GM23338 (cell line): ENCODE results near the gene TBX1. TPM values are rescaled to one million over a fixed set of nuclear protein-coding genes. Genes with fewer than 3 reads are reported as not detected.

Source experiments
- ATAC-seq: fragments of 200-7000 bp; cut with Tn5 transposase; 3 replicates; pipeline ENCODE4 v1.9.1; 2020
- DNase-seq: peaks from one replicate; pipeline ENCODE4 v3.0.0-alpha.2; 2015; ENCODE audit warnings: low spot score
- H2AFZ ChIP-seq: fragments of 200-600 bp; sonication (generic); 2 replicates; pipeline ENCODE4 v1.8.0; 2016; ENCODE audit warnings: antibody characterized with exemption, mild to moderate bottlenecking, moderate library complexity
- H3F3A ChIP-seq: fragments of 200-600 bp; sonication (generic); replicated peaks from 2 replicates; pipeline ENCODE4 v1.8.0; 2017; ENCODE audit warnings: antibody characterized with exemption, mixed run types, low read depth
- H3K27ac ChIP-seq: fragments of 200-600 bp; sonication (generic); 2 replicates; pipeline ENCODE4 v1.6.1; 2016; ENCODE audit warnings: low read depth
- H3K27me3 ChIP-seq: fragments of 200-600 bp; sonication (generic); 2 replicates; pipeline ENCODE4 v1.8.0; 2016; ENCODE audit warnings: mild to moderate bottlenecking, mixed run types, moderate library complexity; ENCODE audit not compliant: insufficient read depth
- H3K36me3 ChIP-seq: fragments of 200-600 bp; sonication (generic); 2 replicates; pipeline ENCODE4 v1.8.0; 2016; ENCODE audit warnings: mild to moderate bottlenecking; ENCODE audit not compliant: insufficient read depth
- H3K4me1 ChIP-seq: fragments of 200-600 bp; sonication (generic); 2 replicates; pipeline ENCODE4 v1.8.0; 2016; ENCODE audit warnings: mild to moderate bottlenecking, moderate library complexity; ENCODE audit not compliant: insufficient read depth
- H3K4me2 ChIP-seq: fragments of 200-600 bp; sonication (generic); 2 replicates; pipeline ENCODE4 v1.7.1; 2017; ENCODE audit warnings: mixed run types
- H3K4me3 ChIP-seq: fragments of 200-600 bp; sonication (generic); 2 replicates; pipeline ENCODE4 v1.6.1; 2016; ENCODE audit warnings: mixed run types
- H3K79me2 ChIP-seq: fragments of 200-600 bp; sonication (generic); replicated peaks from 2 replicates; pipeline ENCODE4 v1.8.0; 2017; ENCODE audit warnings: mild to moderate bottlenecking; ENCODE audit not compliant: insufficient read depth
- H3K9me2 ChIP-seq: fragments of 200-600 bp; sonication (generic); 2 replicates; pipeline ENCODE4 v1.8.0; 2017; ENCODE audit not compliant: insufficient read depth
- H4K20me1 ChIP-seq: fragments of 200-600 bp; sonication (generic); replicated peaks from 2 replicates; pipeline ENCODE4 v1.8.0; 2017; ENCODE audit warnings: mild to moderate bottlenecking; ENCODE audit not compliant: insufficient read depth
- H3K27ac Mint-ChIP-seq: 2 replicates; pipeline ENCODE4 v1.8.0; 2020; ENCODE audit warnings: inconsistent platforms, mild to moderate bottlenecking, moderate library complexity, mixed read lengths
- H3K27me3 Mint-ChIP-seq: 3 replicates; pipeline ENCODE4 v1.8.0; 2022; ENCODE audit warnings: low read depth, mild to moderate bottlenecking, moderate library complexity, mixed read lengths, inconsistent platforms; ENCODE audit not compliant: insufficient read depth, poor library complexity
- H3K36me3 Mint-ChIP-seq: 3 replicates; pipeline ENCODE4 v1.8.0; 2021; ENCODE audit warnings: low read depth, mild to moderate bottlenecking, inconsistent platforms, moderate library complexity, mixed read lengths
- H3K4me1 Mint-ChIP-seq: 3 replicates; pipeline ENCODE4 v1.8.0; 2020; ENCODE audit warnings: mild to moderate bottlenecking, inconsistent platforms, mixed read lengths
- H3K4me3 Mint-ChIP-seq: 3 replicates; pipeline ENCODE4 v1.8.0; 2021; ENCODE audit warnings: moderate library complexity, mild to moderate bottlenecking, inconsistent platforms, mixed read lengths
- H3K9me3 Mint-ChIP-seq: 3 replicates; pipeline ENCODE4 v1.8.0; 2020; ENCODE audit warnings: moderate library complexity, mild to moderate bottlenecking, inconsistent platforms, mixed read lengths
- EZH2 ChIP-seq: fragments of 200-600 bp; sonication (generic); IDR thresholded peaks from one replicate; pipeline ENCODE4 v1.8.0; 2017; ENCODE audit warnings: antibody characterized with exemption, mild to moderate bottlenecking, low read depth; ENCODE audit not compliant: unreplicated experiment
- EZH2phosphoT487 ChIP-seq: fragments of 200-600 bp; sonication (generic); IDR thresholded peaks from one replicate; pipeline ENCODE4 v1.8.1; 2018; ENCODE audit warnings: antibody characterized with exemption; ENCODE audit not compliant: unreplicated experiment
- JUNB ChIP-seq: IDR thresholded peaks from one replicate; pipeline ENCODE4 v1.6.1; 2016; ENCODE audit warnings: antibody characterized with exemption; ENCODE audit not compliant: unreplicated experiment
- NANOG ChIP-seq: IDR thresholded peaks from 2 replicates; pipeline ENCODE4 v1.6.1; 2016; ENCODE audit warnings: antibody characterized with exemption, borderline replicate concordance
- POLR2AphosphoS5 ChIP-seq: IDR thresholded peaks from 2 replicates; pipeline ENCODE4 v1.6.1; 2016; ENCODE audit warnings: antibody characterized with exemption, low read depth
- ZNF114 ChIP-seq: fragments of 250-450 bp; sonication (Bioruptor Pico); IDR thresholded peaks from 2 replicates; pipeline ENCODE4 v1.5.0; 2020; ENCODE audit warnings: mild to moderate bottlenecking, moderate library complexity
- polyA plus RNA-seq: library from polyadenylated mRNA; unstranded; fragments of >200 nt; fragmentation: Nextera tagmentation; extraction: Ambion mirVana; gene quantifications from 2 replicates; pipeline ENCODE4 v1.2.1, GENCODE V29; 2016
- total RNA-seq: library from RNA; depleted of rRNA; stranded (reverse); fragments of >200 nt; shearing (Covaris generic); gene quantifications from 2 replicates; pipeline ENCODE4 v1.2.3, GENCODE V29; 2014
- TF ChIP-seq, protein P1 (sequence below): fragments of 250-450 bp; sonication (Bioruptor Pico); IDR thresholded peaks from 2 replicates; pipeline ENCODE4 v1.5.0; 2020; ENCODE audit warnings: mild to moderate bottlenecking, moderate library complexity
- TF ChIP-seq, protein P2 (sequence below): IDR thresholded peaks from 2 replicates; pipeline ENCODE4 v1.6.1; 2016; ENCODE audit warnings: antibody characterized with exemption
- TF ChIP-seq, protein P3 (sequence below): IDR thresholded peaks from one replicate; pipeline ENCODE4 v1.6.1; 2018; ENCODE audit warnings: antibody characterized with exemption; ENCODE audit not compliant: unreplicated experiment

The TBX1 gene
- total and polyA plus RNA-seq, 2 experiments from 2014 or later = 0.19 to 0.66 TPM

DNA sequence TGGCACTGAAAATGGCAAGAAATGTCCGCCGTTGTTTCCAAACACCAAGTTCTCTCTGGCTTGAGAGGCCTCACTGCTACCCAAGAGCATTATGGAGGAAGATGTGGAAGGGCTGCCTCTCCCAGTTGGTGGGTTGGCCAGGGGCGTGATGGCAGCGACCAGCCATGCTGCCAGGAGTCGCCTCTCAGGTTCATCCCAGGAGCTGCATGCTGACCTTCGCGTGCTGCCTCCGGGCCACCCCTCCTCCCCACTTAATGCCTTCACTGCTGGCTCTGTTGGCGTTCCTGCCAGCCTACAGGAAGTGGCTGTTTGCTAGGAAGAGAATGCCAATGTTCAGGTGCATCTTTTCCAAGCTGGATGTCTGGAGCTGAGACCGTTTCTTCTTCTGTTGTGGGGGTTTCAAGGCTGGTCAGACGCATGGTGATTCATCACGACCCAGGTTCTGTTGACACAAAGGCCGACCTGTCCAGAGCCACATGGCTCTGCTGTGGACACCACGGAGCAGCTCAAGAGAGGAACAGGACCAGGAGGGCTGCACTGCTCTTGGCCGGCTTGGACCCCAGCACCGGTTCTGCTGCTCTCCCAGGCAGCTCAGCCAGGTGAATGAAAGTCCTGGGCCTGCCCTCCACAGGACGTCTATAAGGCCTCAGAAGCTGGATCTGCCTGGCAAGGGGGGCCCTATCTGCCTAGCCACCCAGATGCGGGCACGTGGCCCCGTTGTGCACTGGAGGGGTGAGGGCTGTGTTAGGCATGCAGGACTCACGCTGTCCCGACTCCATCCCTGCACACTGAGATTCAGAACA lies 25.1 kb downstream of the TBX1 start (continued):
- TF ChIP-seq, protein P1, sequence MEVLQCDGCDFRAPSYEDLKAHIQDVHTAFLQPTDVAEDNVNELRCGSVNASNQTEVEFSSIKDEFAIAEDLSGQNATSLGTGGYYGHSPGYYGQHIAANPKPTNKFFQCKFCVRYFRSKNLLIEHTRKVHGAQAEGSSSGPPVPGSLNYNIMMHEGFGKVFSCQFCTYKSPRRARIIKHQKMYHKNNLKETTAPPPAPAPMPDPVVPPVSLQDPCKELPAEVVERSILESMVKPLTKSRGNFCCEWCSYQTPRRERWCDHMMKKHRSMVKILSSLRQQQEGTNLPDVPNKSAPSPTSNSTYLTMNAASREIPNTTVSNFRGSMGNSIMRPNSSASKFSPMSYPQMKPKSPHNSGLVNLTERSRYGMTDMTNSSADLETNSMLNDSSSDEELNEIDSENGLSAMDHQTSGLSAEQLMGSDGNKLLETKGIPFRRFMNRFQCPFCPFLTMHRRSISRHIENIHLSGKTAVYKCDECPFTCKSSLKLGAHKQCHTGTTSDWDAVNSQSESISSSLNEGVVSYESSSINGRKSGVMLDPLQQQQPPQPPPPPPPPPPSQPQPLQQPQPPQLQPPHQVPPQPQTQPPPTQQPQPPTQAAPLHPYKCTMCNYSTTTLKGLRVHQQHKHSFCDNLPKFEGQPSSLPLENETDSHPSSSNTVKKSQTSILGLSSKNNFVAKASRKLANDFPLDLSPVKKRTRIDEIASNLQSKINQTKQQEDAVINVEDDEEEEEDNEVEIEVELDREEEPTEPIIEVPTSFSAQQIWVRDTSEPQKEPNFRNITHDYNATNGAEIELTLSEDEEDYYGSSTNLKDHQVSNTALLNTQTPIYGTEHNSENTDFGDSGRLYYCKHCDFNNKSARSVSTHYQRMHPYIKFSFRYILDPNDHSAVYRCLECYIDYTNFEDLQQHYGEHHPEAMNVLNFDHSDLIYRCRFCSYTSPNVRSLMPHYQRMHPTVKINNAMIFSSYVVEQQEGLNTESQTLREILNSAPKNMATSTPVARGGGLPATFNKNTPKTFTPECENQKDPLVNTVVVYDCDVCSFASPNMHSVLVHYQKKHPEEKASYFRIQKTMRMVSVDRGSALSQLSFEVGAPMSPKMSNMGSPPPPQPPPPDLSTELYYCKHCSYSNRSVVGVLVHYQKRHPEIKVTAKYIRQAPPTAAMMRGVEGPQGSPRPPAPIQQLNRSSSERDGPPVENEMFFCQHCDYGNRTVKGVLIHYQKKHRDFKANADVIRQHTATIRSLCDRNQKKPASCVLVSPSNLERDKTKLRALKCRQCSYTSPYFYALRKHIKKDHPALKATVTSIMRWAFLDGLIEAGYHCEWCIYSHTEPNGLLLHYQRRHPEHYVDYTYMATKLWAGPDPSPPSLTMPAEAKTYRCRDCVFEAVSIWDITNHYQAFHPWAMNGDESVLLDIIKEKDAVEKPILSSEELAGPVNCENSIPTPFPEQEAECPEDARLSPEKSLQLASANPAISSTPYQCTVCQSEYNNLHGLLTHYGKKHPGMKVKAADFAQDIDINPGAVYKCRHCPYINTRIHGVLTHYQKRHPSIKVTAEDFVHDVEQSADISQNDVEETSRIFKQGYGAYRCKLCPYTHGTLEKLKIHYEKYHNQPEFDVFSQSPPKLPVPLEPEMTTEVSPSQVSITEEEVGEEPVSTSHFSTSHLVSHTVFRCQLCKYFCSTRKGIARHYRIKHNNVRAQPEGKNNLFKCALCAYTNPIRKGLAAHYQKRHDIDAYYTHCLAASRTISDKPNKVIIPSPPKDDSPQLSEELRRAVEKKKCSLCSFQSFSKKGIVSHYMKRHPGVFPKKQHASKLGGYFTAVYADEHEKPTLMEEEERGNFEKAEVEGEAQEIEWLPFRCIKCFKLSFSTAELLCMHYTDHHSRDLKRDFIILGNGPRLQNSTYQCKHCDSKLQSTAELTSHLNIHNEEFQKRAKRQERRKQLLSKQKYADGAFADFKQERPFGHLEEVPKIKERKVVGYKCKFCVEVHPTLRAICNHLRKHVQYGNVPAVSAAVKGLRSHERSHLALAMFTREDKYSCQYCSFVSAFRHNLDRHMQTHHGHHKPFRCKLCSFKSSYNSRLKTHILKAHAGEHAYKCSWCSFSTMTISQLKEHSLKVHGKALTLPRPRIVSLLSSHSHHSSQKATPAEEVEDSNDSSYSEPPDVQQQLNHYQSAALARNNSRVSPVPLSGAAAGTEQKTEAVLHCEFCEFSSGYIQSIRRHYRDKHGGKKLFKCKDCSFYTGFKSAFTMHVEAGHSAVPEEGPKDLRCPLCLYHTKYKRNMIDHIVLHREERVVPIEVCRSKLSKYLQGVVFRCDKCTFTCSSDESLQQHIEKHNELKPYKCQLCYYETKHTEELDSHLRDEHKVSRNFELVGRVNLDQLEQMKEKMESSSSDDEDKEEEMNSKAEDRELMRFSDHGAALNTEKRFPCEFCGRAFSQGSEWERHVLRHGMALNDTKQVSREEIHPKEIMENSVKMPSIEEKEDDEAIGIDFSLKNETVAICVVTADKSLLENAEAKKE (CRISPR knock-in tag) = no peak
- TF ChIP-seq ZNF114 (CRISPR knock-in tag) (no peak), EZH2phosphoT487 (no peak), JUNB (no peak), NANOG (no peak)
- TF ChIP-seq, protein P2, sequence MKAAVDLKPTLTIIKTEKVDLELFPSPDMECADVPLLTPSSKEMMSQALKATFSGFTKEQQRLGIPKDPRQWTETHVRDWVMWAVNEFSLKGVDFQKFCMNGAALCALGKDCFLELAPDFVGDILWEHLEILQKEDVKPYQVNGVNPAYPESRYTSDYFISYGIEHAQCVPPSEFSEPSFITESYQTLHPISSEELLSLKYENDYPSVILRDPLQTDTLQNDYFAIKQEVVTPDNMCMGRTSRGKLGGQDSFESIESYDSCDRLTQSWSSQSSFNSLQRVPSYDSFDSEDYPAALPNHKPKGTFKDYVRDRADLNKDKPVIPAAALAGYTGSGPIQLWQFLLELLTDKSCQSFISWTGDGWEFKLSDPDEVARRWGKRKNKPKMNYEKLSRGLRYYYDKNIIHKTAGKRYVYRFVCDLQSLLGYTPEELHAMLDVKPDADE = no peak

DNA sequence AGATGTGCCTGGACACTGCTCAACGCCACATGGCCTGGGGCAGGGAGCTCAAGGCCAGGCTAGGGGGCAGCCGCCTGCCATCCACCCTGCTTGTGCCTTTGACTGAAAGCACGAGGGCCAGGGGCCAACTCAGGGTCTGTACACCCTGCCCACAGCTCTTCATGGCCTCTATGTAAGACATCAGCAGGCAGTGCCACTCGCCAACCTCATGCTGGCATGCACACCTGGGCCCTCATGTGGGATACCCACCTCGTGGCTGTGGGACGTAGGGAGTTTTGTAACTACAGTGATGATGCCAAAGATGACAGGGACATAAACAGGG lies 25.6 kb downstream of the TBX1 start:
- DNase-seq = no peak
- Histone ChIP-seq H3K27ac (no peak overlapping the region), H3K4me3 (no peak overlapping the region), H3K36me3 (no peaks in the 10 kb centered on the region; the same call in 1 of the 2 replicates), H3K4me1 (no peaks in the 10 kb centered on the region), H3K4me2 (no peak overlapping the region), H3F3A (no peaks in the 10 kb centered on the region), H3K9me2 (no peaks in the 10 kb centered on the region), H3K27me3 (no peaks in the 10 kb centered on the region), H3K79me2 (no peaks in the 10 kb centered on the region), H2AFZ (no peak overlapping the region), H4K20me1 (no peaks in the 10 kb centered on the region)
- H3K27me3 Mint-ChIP-seq = peaks cover 8% of the 10 kb centered on the region
- no peaks in the 10 kb centered on the region; the same call in 2 of the 3 replicates for H3K9me3 Mint-ChIP-seq
- peaks cover 4% of the 10 kb centered on the region; the same call in 1 of the 3 replicates for H3K36me3 Mint-ChIP-seq
- no peak overlapping the region for H3K4me3 Mint-ChIP-seq
- H3K4me1 Mint-ChIP-seq = peaks cover 3% of the 10 kb centered on the region; the same call in 1 of the 3 replicates
- no peak overlapping the region for H3K27ac Mint-ChIP-seq
- ATAC-seq = no peak
- TF ChIP-seq POLR2AphosphoS5 = no peak
- TF ChIP-seq, protein P3, sequence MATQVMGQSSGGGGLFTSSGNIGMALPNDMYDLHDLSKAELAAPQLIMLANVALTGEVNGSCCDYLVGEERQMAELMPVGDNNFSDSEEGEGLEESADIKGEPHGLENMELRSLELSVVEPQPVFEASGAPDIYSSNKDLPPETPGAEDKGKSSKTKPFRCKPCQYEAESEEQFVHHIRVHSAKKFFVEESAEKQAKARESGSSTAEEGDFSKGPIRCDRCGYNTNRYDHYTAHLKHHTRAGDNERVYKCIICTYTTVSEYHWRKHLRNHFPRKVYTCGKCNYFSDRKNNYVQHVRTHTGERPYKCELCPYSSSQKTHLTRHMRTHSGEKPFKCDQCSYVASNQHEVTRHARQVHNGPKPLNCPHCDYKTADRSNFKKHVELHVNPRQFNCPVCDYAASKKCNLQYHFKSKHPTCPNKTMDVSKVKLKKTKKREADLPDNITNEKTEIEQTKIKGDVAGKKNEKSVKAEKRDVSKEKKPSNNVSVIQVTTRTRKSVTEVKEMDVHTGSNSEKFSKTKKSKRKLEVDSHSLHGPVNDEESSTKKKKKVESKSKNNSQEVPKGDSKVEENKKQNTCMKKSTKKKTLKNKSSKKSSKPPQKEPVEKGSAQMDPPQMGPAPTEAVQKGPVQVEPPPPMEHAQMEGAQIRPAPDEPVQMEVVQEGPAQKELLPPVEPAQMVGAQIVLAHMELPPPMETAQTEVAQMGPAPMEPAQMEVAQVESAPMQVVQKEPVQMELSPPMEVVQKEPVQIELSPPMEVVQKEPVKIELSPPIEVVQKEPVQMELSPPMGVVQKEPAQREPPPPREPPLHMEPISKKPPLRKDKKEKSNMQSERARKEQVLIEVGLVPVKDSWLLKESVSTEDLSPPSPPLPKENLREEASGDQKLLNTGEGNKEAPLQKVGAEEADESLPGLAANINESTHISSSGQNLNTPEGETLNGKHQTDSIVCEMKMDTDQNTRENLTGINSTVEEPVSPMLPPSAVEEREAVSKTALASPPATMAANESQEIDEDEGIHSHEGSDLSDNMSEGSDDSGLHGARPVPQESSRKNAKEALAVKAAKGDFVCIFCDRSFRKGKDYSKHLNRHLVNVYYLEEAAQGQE = no peak
- no peak for TF ChIP-seq EZH2
